Middle frontal gyrus (tissue), 1 donor: Measurements from ENCODE around the gene GRIK1.

Experiments used
- DNase-seq: peaks from one replicate; pipeline ENCODE4 v3.0.0-alpha.2; 2015; ENCODE audit warnings: low spot score; ENCODE audit errors: extremely low spot score

GRIK1 gene

DNA sequence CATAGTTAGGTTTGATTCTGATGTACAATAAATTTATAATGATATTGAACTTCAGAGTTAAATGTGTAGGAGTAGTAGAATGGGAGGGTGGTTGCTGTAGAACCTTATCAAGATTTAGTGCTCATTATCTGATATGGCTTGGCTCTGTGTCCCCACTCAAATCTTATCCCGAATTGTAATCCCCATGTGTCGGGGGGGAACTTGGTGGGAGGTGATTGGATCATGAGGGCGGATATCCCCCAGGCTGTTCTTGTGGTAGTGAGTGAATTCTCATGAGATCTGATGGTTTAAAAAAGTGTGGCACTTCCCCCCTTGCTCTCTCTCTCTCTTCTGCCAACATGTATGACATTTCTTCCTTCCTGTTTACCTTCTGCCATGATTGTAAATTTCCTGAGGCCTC lies 265.5 kb downstream of the GRIK1 start:
- no peak for DNase-seq

DNA sequence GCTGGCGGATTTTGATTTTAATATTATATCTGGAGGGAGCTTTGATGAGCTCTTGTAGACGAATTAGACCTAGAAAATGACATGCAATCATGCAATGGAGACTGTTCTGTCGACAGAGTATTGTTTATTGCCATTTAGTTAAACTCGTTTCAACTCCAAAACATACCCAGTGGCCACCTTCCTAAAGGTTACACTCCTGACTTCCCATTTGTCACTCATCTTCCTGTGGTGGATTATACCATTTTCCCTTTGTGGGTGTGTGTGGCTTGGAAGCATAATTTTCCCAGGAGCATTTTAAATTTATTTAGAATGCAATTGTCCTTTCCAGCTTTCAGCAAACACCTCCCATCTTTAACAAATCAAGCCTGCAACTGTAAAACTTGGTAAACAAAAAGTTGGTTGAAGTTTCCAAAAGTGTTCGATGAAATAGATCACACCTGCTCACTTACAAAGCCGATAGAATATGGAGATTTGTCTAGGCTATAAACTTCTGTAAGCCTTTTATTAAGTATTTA lies 266.6 kb downstream of the GRIK1 start:
- DNase-seq: no peak

DNA sequence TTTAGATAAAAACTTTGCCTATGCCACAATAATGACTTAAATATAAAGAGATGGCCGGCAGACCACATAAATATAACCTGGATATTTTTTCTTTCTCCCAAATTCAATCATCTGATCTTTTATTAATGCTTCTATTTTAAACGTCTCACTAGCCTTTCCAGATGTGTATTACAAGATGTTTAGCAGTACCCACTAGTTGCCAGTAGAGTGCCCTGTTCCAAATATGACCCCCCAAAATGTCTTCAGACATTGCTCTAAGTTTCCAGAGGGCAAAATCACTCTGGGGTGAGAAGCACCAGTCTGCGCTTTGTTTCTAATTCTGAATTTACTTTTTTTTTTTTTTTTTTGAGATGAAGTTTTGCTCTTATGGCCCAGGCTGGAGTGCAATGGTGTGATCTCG lies 268.1 kb downstream of the GRIK1 start:
- DNase-seq: no peak

GRCh38 chr21:29670228-29670627 lies 269.6 kb downstream of the GRIK1 start:
- no peak for DNase-seq

DNA sequence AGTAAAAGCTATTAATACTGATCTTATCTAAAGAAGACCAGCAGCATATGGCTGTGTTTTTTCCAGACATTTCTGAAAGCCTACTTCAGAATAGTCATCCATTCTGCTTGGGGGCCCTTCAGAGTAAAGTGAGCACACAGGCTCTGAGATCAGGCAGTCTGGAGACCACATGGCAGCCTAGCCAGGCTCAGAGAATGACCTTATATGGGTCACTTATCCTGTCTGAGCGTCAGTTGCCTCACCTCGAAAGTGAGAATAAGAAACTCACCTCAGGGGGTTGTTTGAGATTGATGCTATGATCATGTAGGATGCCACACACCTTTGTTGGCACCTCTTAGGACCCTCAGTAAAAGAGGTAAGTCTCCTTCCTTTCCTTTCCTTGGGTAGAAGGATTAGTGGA lies 270.4 kb downstream of the GRIK1 start:
- DNase-seq: no peak

GRCh38 chr21:29667651-29668050 lies 272.1 kb downstream of the GRIK1 start:
- DNase-seq: no peak

- DNase-seq: no peak
Measured at GRCh38 chr21:29664615-29665014, 275.2 kb downstream of the GRIK1 start.

GRCh38 chr21:29661672-29662442 lies 277.9 kb downstream of the GRIK1 start:
- DNase-seq: no peak

DNA sequence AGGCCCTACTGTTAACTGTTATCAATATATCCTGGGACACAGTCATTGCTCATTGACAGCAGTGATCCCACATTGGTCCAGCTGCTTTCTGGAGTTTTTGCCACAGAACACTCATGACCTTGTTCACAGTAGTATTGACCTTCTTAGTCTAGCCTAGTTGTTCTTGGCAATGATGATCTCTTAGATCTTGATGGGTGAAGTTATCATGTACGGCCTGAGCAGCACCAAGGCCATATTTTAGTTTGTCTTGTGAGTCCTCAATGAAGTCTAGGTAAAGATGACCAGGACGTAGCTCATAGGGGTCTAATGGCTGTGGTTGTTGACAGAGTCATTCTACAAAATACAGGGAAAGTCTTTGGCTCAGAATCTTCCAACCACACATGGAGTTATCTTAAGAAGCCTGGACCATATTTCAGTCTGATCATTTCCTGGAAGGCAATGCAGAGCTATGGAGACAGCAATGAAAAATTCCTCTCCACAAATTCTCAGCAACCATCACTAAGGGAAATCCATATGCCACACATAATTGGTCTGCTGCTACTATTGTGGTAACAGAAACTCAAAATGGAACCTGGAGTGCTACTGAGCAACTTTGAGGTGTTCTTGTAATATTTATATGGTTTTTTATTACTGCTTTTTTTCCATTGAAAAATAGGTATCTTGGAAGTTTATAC lies 279.6 kb downstream of the GRIK1 start:
- no peak for DNase-seq

- DNase-seq: no peak
Measured at GRCh38 chr21:29658934-29659203, 280.9 kb downstream of the GRIK1 start.

DNA sequence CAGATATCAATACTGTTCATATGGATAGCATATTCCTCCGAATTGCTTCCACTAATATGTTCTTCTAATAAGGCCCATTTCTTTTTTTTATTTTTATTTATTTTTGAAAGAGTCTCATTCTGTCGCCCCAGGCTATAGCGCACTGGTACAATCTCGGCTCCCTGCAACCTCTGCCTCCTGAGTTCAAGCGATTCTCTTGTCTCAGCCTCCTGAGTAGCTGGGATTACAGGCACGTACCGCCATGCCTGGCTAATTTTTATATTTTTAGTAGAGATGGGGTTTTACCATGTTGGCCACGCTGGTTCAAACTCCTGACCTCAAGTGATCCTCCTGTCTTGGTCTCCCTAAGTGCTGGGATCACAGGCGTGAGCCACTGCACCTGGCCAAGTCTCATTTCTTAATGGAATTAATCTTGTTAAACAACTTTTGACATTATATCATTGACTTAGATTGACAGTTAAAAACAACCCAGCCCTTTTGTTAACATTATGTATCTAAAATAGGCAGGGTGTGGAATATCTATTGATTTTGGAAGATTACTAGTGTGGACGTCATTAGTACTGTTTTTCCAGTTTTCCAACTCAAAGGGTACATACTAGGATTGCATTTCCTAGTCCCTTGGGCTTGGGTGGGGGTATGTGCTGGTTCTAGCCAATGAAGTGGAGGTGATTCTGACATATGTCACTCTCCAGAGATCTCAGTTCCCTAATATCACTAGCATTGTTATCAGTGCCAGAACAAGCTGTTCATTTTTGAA lies 281.4 kb downstream of the GRIK1 start:
- DNase-seq: no peak

GRCh38 chr21:29657240-29657989 lies 282.4 kb downstream of the GRIK1 start:
- DNase-seq: no peak

DNA sequence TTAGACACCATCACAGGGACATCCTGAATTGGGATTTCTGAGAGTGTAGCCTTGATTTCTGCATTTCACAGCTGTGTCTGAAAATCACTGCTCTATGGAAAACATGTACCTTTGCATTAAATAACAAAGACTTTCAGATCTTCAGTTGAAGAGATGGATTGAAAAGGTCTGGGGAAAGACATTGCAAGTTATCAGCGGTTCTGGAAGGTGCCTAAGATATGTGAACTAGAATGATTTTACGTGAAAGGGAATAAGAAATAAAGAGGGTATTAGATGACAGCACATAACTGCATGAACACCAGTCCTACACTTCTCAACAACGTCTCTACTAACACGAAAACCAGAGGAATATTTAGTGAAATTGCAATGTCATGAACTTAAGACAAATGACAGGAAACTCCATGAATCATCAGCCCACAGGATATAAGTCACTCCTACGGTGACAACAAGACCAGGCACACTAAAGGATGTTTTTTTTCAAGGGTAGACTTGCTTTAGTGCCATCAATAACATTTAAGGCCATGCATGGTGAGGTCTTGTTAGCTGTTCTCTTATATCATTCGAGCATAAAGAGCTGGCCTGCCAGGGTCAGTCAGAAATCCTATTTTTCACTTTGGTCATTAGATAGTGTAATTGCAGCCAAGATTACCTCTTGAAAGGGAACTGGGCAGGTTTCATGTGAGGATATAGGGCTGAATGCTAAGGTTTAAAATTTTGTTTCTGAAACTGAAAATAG lies 283.1 kb downstream of the GRIK1 start:
- no peak for DNase-seq

GRCh38 chr21:29655577-29655976 lies 284.2 kb downstream of the GRIK1 start:
- no peak for DNase-seq

DNA sequence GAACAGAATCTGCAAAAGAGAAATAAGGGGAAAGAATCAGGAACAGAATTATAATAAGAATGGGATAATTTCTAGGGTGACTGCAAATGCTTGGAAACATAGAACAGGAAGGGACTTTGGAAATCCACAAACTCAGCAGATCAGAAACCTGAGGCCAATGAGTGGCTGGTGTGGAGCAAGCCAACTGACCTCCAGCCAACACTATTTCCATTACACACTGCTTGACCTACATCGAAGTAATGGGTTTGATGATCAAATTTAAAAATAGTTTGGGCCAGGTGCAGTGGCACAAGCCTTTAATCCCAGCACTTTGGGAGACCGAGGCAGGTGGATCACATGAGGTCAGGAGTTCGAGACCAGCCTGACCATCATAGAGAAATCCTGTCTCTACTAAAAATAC lies 284.9 kb downstream of the GRIK1 start:
- DNase-seq: no peak

- no peak for DNase-seq
Measured at GRCh38 chr21:29654203-29654602, 285.6 kb downstream of the GRIK1 start.

- no peak for DNase-seq
Measured at GRCh38 chr21:29650523-29651022, 289.2 kb downstream of the GRIK1 start.

GRCh38 chr21:29649406-29649814 lies 290.4 kb downstream of the GRIK1 start:
- no peak for DNase-seq

DNA sequence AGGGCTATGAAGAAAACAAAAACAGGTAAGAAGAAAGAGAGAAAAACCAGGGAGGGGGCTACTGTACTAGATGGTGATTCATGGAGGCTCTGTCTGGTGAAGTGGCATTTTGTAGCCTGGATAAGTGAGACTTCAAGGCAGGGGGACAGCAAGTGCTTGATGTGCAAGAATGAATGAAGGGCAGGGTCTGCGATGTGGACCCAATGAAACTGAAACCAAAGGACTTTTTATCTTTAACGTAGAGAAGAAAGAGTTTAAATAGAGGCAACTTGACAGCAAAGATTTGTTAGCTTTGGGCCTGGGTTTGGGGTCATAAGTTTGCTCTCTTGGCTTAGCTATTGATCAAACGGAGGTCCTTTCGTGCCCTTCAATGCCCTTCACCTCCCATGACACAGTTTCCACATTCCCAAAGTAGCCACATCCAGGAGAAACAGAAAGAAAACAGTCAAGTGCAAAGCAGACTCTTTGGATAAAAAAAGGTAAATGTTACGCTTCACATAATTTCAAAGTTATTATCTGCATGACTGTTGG lies 291.0 kb downstream of the GRIK1 start:
- no peak for DNase-seq

DNA sequence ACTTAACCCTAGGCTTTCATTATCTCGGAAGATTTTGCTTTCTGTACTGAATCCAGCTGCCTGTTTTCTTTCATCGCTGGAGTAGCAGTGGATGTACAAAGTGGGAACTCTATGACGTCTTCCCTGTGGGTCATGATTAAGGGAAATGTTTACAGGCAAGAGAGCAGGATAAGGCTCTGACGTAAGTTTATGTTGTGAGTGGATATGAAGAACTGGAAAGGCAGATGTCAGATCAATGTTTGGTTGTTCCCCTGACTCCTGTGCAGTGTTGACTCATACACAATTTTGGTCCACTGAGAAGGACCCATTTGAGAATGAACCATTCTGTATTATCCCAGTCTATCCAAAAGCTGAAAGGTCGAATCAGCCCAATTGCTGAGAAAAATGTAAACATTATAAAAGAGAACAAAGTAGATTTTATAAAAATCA lies 292.4 kb downstream of the GRIK1 start:
- DNase-seq: no peak
